ENCODE data around the gene MED25.
"Not testable (repeated sequence)": the region's sequence is repeated elsewhere in the genome, so short reads cannot be mapped to it uniquely, and the experiment has no call there.

Gene MED25

DNA sequence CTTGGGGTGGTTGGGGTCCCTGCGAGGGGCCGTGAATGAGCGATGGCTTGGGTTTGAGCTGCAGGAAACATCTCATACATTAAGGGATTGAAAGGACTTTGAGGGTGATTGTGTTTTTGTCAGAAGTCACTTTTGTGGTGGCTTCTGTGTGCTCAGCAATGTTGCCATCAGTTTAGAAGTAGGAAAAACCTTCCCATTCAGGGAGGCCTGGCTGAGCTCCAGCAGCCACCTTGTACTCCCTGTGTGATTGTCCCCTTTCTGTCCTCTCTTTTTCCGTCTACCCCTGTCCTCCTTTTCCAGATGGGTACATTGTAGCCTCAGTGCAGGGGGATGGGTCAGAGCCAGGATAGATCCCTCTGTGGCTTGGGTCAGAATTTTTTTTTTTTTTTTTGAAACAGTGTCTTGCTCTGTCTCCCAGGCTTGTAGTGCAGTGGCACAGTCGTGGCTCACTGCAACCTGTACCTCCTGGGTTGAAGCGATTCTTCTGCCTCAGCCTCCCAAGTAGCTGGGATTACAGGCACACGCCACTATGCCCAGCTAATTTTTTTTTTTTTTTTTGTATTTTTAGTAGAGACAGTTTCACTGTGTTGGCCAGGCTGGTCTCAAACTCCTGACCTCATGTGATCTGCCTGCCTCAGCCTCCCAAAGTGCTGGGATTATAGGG lies 1.5 kb downstream of the MED25 start:
- not testable (repeated sequence) for DNase-seq

DNA sequence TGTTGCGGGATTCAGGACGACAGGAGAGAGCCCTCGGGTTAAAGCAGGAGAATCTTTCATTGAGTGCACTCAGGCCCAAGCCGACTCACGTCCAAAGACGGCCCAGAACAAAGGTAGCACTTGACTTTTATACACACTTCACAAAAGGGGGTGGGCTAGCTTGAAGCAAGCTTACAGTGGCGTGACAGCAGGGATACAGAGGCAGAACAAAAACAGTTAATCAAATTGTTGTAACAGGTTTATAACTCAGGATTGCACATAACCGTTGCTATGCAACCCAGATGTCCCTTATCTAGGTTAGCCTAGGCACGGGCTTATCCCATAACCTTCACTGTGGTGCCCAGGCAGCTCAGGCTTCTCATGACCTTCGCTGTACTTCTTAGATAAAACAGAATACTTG lies 2.0 kb downstream of the MED25 start:
- peak; percentile 58 for DNase-seq

DNA sequence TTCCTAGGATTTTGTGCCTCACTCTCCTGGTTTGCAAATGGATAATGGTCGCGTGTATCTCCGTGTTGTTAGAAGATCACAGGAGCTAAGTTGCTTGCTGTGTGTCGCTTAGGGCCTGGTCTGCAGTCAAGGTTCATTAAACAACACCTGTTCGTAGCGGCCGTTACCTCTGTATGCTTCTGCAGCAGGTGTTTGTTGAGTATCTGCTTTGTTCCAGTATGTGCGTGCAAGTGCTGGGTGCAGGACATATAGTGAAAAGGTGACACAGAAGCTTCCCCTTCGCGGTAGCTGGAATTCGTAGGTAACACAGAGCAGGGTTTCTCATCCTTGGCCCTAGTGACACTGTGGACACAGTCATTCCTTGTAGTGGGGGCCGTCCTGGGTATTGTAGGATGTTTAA lies 5.4 kb downstream of the MED25 start:
- peak; percentile 86 for DNase-seq

DNA sequence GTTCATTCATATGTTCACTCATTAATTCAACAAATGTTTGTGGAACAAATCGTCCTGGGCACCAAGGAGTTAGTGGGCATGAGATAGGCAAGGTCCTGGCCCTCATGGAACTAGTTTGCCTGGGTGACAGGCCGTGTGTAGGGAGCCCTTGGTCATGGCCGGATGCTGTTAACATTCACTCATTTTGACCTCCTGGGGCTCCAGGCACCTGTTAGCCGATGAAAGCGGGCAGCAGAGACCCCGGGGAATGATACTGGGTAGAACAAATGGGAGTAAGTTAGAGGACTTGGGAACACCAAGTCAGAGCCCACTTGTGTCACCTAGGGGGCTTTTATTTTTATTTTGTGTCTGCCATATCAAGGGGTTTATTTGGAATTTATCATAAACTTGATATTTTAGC lies 6.6 kb downstream of the MED25 start:
- DNase-seq: no peak

DNA sequence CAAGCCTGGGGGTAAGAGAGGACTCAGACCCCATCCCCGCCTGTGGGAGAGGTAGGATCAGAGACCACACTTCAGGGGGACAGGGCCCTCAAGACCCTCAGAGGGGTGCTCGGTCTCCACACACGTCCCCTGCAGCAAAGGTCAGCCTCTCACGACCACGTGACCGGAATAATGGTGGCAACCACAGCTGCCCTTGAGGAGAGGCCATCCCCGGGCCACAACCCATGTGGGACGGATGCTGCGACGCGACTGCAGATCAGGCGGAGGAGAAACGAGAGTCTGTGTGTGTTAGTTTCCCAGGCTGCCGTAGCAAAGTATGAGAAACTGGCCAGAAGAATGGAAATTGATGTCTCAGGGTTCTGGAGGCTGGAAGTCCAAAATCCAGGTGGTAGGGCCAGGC lies 8.9 kb downstream of the MED25 start:
- no peak for DNase-seq

DNA sequence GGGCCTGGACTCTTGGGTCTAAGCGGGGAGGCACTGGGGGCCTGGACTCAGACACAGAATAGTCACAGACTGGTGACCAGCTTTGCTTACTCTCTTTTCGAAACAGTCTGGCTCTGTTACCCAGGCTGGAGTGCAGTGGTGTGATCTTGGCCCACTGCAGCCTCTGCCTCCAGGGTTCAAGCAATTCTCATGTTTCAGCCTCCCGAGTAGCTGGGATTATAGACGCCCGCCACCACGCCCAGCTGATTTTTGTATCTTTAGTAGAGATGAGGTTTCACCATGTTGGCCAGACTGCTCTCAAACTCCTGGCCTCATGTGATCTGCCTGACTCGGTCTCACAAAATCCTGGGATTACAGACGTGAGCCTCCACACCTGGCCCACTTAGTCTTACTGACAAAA lies 11.1 kb downstream of the MED25 start:
- no peak for DNase-seq

DNA sequence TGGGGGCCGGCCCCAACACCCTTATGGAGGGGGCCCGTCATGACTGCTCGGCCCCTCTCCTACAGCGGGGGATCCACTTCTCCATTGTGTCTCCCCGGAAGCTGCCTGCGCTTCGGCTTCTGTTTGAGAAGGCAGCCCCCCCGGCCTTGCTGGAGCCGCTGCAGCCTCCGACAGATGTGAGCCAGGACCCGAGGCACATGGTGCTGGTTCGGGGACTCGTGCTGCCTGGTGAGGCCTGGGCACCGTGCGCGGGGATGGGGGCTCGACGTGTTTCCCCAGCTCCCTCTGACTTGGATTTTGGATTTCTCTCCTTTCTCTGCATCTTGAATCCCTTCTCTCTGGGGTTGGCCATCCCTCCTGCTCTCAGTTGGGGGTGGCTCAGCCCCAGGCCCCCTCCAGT lies 11.6 kb downstream of the MED25 start:
- no peak for DNase-seq

DNA sequence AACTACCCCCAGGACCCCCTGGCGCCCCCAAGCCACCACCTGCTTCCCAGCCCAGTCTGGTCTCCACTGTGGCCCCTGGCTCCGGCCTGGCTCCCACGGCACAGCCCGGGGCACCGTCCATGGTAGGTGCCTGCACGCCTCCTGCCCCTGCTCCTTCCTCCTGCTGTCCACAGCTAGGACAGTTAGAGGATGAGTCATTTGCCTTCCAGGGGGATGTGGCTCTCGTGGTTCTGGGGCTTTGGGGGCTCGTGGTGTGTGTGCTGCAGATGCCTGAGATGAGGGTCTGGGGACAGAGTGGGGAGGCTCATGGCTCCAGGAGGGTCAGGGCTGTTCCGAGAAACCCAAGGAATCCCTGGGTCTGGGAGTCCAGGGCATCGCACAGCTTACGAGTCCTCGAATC lies 12.7 kb downstream of the MED25 start:
- no peak for DNase-seq

DNA sequence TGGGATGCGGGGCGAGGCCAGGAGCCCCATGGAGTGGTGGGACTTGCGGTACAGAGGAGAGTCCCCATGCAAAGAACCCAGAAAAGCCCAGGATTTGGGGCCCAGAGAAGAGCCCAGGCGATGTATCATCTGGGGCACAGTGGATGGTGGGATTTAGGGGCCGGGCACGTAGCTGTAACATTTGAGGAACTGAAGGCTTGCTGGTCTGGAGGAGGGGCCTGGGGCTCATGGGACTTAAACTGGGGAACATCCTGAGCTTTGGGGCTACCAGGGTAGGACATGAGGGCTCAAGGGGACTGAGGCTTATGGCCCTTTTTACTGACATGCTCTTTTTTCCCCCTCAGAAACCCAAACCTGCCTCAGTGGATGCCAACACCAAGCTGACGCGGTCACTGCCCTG lies 13.5 kb downstream of the MED25 start:
- DNase-seq: no peak

DNA sequence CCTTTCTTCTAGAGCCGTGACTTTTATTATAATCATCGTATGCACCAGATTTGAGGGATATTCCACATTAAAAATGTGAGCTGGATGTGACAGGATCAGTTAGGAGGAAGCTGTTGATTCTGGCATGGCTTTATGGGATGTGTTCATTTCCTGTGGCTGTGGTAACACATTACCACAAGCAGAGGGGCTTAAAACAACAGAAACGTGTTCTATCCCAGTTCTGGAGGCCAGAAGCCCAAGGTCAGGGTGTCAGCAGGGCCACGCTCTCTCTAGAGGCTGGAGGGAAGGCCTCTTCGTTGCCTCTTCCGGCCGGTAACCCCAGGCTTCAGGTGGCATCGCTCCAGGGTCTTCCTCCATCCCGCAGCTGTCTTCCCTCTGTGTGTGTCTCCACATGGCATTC lies 14.5 kb downstream of the MED25 start:
- no peak for DNase-seq

DNA sequence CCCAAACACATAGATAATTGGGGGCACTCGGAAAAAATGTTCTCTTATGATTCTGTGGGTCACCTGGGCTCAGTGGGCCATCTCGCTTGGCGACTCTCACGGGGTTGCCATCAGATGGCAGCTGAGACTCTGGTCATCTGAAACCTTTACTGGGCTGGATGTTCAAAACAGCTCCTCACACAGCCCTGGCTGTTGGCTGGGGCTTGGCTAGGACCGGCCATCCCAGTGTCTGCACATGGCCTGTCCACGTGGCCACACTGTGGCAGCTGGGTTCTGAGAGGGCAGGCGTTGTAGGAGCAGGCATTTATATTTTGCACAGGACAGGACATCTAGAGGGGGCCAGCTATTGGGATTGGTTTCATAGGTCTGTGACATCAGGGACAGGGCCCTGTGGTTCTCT lies 15.5 kb downstream of the MED25 start:
- no peak for DNase-seq

DNA sequence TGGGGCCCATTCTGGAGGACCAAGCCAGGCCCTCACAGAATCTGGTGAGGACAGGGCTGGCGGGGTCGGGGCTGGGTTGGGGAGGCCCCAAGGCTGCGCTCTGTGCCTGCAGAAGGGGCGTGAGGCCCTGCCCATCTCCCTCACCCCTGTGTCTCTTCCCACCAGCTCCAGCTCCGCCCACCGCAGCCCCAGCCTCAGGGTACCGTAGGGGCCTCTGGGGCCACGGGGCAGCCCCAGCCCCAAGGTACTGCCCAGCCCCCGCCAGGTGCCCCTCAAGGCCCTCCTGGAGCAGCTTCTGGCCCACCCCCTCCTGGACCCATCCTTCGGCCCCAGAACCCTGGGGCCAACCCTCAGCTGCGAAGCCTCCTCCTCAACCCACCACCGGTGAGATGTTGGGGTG lies 17.5 kb downstream of the MED25 start:
- no peak for DNase-seq

DNA sequence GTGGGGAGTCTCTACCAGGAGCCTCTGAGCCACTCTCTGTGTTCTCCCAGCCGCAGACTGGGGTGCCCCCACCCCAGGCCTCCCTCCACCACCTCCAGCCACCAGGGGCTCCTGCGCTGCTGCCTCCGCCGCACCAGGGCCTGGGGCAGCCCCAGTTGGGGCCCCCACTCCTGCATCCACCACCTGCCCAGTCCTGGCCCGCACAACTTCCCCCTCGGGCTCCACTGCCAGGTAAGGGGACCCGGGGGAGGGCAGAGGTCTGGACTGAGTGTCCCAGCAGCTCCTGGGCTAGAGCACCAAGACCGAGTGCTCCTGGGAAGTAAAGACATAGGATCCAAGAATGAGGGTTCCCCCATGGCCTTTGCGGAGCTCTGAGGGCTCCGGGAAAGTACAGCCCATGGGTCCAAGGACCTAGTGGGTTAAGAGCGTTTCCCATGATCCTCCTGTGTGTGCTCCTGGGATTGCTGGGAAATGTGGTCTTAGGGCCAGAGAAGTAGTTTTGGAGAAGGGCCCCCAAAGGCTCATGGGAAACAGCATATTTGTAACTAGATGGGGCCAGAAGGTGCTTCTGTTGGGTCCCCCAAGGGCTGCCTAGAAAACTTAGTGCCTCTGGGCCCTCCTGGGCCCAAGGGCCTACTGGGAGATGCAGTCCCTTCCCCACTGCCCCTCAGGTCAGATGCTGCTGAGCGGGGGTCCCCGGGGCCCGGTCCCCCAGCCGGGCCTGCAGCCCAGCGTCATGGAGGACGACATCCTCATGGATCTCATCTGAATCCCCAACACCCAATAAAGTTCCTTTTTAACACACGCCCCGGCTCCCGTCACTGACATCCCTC lies 18.3 kb downstream of the MED25 start:
- DNase-seq: no peak

DNA sequence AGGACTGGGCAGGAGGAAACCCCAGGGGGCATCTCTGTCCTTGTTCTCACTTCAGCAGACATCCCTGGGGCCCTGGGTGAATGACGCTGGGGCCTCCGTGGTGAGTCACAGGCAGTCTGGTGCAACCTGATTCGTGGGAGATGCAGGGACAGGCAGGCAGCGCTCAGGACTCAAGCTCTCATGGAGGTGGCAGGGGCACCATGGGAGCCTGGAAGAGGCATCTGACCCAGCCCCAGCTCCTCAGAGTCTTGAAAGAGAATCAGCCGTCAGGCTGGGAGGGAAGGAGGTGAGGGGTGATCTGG lies 18.9 kb downstream of the MED25 start:
- DNase-seq: no peak

DNA sequence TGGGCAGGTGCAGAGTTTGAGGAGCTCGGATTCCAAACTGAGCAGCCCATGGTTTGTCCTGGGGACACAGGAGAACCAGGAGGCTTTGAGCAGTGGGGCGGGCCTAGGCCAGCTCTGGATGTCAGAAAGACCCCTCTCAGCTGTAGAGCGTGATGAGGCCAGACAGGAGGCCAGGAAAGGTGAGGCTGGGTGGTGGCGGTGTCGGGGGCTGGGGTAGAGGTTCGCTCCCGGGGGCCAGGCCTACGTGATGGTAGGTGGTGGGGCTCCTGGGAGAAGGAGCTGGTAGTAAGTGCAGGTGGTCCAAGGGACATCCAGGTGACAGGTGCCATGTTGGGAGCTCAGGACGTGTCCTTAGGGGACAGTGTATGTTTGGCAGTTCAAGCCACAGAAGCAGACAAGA lies 19.3 kb downstream of the MED25 start:
- DNase-seq: no peak

DNA sequence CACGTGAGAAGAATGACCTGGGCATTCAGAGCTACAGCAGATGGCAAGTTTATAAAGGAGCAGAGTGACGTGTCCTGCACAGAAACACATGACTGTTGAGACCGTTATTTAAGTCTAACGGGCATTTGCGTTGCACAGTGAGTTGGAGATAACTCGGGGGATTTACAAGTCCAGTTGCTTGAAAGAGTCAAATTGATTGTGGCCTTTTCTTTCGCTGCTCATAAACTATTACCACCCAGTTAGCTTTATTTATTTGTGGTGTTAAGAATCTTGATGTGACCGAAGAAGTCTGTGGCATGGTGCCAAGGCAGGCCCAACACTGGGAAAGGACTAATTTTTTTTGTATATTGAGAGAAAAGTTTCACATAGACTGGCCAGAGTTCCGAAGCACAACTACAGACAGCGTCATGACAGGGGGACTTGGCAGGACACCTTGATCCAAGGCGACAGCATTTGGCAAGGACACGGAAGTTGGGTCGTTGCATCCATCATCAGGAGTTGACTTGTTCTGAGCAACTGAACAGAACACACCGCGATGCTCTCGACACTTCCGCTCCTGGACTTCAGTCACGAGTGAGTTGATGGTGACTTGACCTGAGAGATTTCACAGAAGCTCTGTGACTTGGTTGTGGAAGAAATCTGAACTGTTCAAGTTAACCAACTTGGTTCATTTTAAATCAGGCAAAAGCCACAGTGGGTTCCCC lies 20.9 kb downstream of the MED25 start:
- DNase-seq: no peak

DNA sequence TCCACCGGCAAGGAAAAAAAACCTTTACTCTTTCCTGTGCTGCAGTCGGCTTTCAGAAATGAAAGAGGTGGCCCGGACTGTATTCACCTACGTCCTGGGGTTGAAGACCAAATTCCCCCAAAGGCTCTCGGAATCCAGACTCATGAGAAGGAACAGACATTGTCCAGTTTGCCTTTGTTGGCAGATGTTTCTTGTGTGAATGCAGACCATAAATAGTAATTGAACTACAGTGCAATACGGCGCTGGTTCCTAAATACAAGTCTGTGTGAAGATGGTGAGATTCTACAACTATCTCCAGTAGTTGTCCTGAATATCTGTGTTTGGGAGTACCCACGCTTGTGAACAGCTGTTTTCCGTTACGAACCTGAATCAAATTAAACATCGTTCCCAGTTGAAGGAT lies 21.6 kb downstream of the MED25 start:
- DNase-seq: no peak

DNA sequence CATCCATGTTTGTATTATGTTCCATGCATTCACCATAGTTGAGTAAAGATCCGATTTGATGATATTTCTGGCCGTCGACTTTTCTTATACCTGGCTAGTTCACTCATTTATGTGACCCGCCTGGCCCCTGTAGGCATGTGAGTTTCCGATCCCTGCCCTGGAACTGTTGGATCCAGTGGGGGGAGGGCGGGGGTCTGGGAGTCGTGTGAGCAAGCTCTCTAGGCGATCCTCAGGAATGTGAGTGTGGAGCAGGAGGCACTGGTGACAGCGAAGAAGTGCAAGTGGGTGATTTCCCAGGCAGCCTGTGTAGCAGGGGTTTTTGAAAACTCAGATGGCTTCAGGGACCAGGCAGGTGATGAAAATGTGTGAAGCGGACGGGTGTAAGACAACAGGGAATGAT lies 22.2 kb downstream of the MED25 start:
- no peak for DNase-seq

DNA sequence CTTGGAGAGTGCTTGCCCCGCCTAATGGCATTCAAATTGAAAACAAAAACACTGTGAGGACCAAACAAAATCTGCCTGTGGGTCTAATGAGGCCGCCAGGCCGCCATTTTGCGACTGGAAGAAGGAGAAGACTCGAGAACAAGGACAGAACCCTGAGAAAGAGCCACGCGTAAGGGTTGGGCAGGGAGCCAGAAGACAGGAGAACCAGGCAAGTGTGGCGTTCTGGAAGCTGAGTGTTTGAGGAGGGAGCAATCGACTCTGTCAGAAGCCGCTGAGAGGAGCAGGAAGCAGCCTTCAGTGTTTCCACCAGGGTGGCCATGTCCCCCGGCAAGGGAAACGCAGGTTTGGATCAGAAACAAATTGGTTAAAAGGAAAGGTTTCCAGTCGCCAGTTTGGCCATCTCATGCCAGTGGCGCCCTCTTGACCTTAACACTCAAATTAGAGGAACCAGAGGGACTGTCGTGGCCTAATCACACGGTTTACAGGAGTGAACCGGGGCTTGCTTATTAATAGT lies 22.7 kb downstream of the MED25 start:
- DNase-seq: no peak

DNA sequence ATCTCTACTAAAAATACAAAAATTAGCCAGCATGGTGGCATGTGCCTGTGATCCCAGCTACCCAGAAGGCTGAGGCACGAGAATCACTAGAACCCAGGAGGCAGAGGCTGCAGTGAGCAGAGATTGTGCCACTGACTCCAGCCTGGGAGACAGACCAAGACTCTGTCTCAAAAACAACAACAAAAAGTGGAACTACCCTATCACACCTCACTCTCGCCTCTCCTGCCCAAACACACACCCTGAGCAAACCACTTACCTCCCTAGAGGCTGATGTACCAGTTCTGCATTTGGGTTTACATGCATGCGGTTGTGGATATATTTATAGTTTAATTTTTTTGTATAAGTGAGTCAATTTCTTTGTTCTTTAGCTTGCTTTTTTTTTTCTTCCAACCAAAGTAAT lies 25.2 kb downstream of the MED25 start:
- no peak for DNase-seq

DNA sequence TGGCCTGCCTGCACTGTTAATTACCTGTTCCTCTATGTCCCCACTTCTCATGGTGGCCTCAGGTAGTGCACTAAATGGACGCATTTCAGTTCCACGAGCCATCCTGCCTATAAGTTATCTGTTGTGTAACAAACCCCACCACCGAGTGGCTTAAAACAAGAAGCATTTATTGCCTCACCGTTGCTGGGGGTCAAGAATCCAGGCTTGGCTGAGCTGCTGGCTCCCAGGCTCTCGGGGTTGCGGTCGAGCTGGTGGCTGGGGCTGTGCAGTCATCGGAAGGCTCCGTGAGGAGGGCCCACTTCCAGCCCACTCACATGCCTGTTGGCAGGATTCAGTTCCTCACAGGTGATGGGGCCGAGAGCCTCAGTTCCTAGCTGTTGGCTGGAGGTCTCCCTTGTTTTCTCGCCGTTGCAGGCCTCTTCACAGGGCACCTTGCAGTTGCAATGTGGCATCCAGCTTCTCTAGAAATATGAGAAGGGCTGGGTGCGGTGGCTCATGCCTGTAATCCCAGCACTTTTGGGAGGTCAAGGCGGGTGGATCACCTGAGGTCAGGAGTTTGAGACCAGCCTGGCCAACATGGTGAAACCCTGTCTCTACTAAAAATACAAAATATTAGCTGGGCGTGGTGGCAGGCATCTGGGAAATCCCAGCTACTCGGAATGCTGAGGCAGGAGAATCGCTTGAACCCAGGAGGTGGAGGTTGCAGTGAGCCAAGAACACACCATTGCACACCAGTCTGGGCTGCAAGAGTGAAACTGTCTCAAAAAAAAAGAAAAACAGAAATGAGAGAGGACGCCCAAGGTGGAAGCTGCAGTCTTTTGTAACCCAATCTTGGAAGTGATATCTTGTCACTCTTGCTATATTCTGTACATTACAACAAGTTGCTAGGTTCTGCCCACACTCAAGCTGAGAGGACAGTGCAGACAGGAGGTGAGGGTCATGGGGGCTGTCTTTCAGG lies 26.3 kb downstream of the MED25 start:
- no peak for DNase-seq

DNA sequence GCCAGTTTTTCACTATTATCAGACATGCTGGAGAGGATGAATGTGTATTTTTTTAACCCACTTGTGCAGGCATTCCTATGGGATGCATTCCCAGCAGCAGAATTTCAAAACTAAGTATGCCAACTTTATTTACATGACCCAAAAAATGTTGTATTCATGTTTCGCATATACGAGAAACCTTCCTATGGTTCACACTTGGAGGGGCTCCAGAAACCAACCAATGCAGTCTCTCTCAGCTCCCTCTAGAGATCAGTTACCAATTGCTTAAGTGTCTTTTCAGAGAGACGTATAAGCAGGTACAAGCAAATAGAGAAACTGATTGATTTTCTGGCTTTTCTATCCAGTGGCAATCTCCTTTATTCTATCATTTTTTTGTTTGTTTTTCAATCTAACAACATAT lies 27.3 kb downstream of the MED25 start:
- DNase-seq: no peak

DNA sequence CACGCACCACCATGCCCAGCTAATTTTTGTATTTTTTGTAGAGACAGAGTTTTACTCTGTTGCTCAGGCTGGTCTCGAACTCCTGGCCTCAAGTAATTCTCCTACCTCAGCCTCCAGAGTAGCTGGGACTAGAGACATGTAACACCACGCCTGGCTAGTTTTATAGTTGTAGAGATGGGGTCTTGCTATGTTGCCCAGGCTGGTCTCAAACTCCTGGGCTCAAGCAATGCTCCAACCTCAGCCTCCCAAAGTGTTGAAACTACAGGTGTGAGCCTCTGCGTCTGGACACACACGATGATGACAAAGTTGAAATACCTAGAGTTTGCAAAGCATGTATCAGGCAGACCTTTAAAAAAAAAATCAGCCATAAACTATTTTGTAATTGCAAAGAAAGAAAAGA lies 28.3 kb downstream of the MED25 start:
- DNase-seq: no peak
